Measurements from ENCODE around the gene BCR.

- TF ChIP-seq, protein P1, sequence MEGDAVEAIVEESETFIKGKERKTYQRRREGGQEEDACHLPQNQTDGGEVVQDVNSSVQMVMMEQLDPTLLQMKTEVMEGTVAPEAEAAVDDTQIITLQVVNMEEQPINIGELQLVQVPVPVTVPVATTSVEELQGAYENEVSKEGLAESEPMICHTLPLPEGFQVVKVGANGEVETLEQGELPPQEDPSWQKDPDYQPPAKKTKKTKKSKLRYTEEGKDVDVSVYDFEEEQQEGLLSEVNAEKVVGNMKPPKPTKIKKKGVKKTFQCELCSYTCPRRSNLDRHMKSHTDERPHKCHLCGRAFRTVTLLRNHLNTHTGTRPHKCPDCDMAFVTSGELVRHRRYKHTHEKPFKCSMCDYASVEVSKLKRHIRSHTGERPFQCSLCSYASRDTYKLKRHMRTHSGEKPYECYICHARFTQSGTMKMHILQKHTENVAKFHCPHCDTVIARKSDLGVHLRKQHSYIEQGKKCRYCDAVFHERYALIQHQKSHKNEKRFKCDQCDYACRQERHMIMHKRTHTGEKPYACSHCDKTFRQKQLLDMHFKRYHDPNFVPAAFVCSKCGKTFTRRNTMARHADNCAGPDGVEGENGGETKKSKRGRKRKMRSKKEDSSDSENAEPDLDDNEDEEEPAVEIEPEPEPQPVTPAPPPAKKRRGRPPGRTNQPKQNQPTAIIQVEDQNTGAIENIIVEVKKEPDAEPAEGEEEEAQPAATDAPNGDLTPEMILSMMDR (IDR thresholded peaks at IDR 0.05; ENCODE audit: low read depth, low read length, poor library complexity, severe bottlenecking): no peak
- TF ChIP-seq EZH2phosphoT487 (IDR thresholded peaks at IDR 0.05; ENCODE audit: borderline replicate concordance, low read length): no peak
These were observed 122.1 kb downstream of the BCR start for GRCh38 chr22:23302171-23303002.

Measured in DOHH2 (cell line).